Peyer's patch (tissue), 4 donors: ENCODE measurements around the gene SEC22B. TPM values are rescaled to one million over a fixed set of nuclear protein-coding genes. Genes with fewer than 3 reads are reported as not detected.
"Not testable (repeated sequence)": the region's sequence is repeated elsewhere in the genome, so short reads cannot be mapped to it uniquely, and the experiment has no call there.

Experiments
- DNase-seq, 3 donors: peaks; one replicate each; pipeline ENCODE4 v3.0.0-alpha.2; 2017 to 2019
- H3K27ac ChIP-seq, 4 donors: fragments of 200-600 bp; sonication (generic); one replicate each; pipeline ENCODE4 v1.5.1; 2016 to 2019
- H3K27me3 ChIP-seq, 2 donors: fragments of 200-600 bp; sonication (generic); one replicate each; pipeline ENCODE4 v1.5.1; 2019
- H3K36me3 ChIP-seq, 3 donors: fragments of 200-600 bp; sonication (generic); one replicate each; pipeline ENCODE4 v1.5.1; 2016 to 2019
- H3K4me1 ChIP-seq, 4 donors: fragments of 200-600 bp; sonication (generic); one replicate each; pipeline ENCODE4 v1.5.1; 2016 to 2019
- H3K4me3 ChIP-seq, 4 donors: fragments of 200-600 bp; sonication (generic); 1 replicate in 3 of 4; 2 replicates in 1 of 4; pipeline ENCODE4 v1.5.1; 2016 to 2019; ENCODE audit warnings: mild to moderate bottlenecking in 1 of 4
- H3K9me3 ChIP-seq, 4 donors: fragments of 200-600 bp; sonication (generic); one replicate each; pipeline ENCODE4 v1.5.1; 2016 to 2019; ENCODE audit warnings: mild to moderate bottlenecking in 1 of 4
- total RNA-seq, 4 donors: library from RNA; depleted of rRNA; stranded (reverse); fragments of >200 nt; gene quantifications; one replicate each; pipeline ENCODE4 v1.1.0, GENCODE V29; 2016

The SEC22B gene
- total RNA-seq, 4 donors from 2014 or later, result 19.8 to 34.3 (median 28.5) TPM

GRCh38 chr1:120127921-120128320 lies 48.4 kb downstream of the SEC22B start:
- not testable (repeated sequence) for DNase-seq, H3K36me3 ChIP-seq, H3K4me3 ChIP-seq

GRCh38 chr1:120126216-120126615 lies 50.1 kb downstream of the SEC22B start:
- not testable (repeated sequence) for H3K27me3 ChIP-seq, H3K27ac ChIP-seq, H3K36me3 ChIP-seq, H3K4me1 ChIP-seq, DNase-seq, H3K4me3 ChIP-seq, H3K9me3 ChIP-seq

More at GRCh38 chr1:120127921-120128320, 48.4 kb downstream of the SEC22B start:
- not testable (repeated sequence) for H3K9me3 ChIP-seq, H3K27ac ChIP-seq, H3K27me3 ChIP-seq, H3K4me1 ChIP-seq

GRCh38 chr1:120124628-120125027 lies 51.7 kb downstream of the SEC22B start:
- not testable (repeated sequence) for DNase-seq, H3K4me1 ChIP-seq, H3K27me3 ChIP-seq, H3K4me3 ChIP-seq, H3K36me3 ChIP-seq, H3K27ac ChIP-seq, H3K9me3 ChIP-seq

- not testable (repeated sequence) for H3K36me3 ChIP-seq, DNase-seq, H3K9me3 ChIP-seq, H3K27me3 ChIP-seq, H3K27ac ChIP-seq, H3K4me3 ChIP-seq, H3K4me1 ChIP-seq
Measured at GRCh38 chr1:120123813-120124510, 52.4 kb downstream of the SEC22B start.

- H3K27me3 ChIP-seq, DNase-seq, H3K9me3 ChIP-seq: not testable (repeated sequence)
Measured at GRCh38 chr1:120122262-120122893, 53.9 kb downstream of the SEC22B start.

GRCh38 chr1:120121830-120122229 lies 54.5 kb downstream of the SEC22B start:
- DNase-seq, H3K4me3 ChIP-seq, H3K27me3 ChIP-seq, H3K27ac ChIP-seq, H3K4me1 ChIP-seq, H3K36me3 ChIP-seq, H3K9me3 ChIP-seq: not testable (repeated sequence)

More at GRCh38 chr1:120122262-120122893, 53.9 kb downstream of the SEC22B start:
- H3K27ac ChIP-seq, H3K4me1 ChIP-seq, H3K36me3 ChIP-seq, H3K4me3 ChIP-seq: not testable (repeated sequence)

- not testable (repeated sequence) for H3K27me3 ChIP-seq, H3K4me3 ChIP-seq, H3K27ac ChIP-seq, H3K4me1 ChIP-seq, H3K9me3 ChIP-seq, DNase-seq, H3K36me3 ChIP-seq
Measured at GRCh38 chr1:120120525-120120924, 55.8 kb downstream of the SEC22B start.

GRCh38 chr1:120117371-120118177 lies 58.7 kb downstream of the SEC22B start:
- not testable (repeated sequence) for H3K9me3 ChIP-seq, H3K36me3 ChIP-seq, H3K27ac ChIP-seq, H3K27me3 ChIP-seq, H3K4me3 ChIP-seq, H3K4me1 ChIP-seq
- peak in 2 of 3 donors; percentile 41 to 65 for DNase-seq

- H3K36me3 ChIP-seq, H3K27me3 ChIP-seq, H3K27ac ChIP-seq, H3K9me3 ChIP-seq, H3K4me3 ChIP-seq, H3K4me1 ChIP-seq, DNase-seq: not testable (repeated sequence)
Measured at GRCh38 chr1:120116094-120116493, 60.2 kb downstream of the SEC22B start.

- H3K36me3 ChIP-seq, H3K27me3 ChIP-seq, H3K9me3 ChIP-seq, DNase-seq, H3K4me3 ChIP-seq, H3K27ac ChIP-seq, H3K4me1 ChIP-seq: not testable (repeated sequence)
Measured at GRCh38 chr1:120113134-120113533, 63.2 kb downstream of the SEC22B start.

- not testable (repeated sequence) for H3K27ac ChIP-seq, H3K4me3 ChIP-seq, H3K9me3 ChIP-seq, H3K27me3 ChIP-seq, H3K36me3 ChIP-seq, H3K4me1 ChIP-seq
- DNase-seq, result peak in 1 of 3 donors; percentile 15
Measured at GRCh38 chr1:120112212-120112611, 64.1 kb downstream of the SEC22B start.

GRCh38 chr1:120111771-120112170 lies 64.5 kb downstream of the SEC22B start:
- not testable (repeated sequence) for H3K4me1 ChIP-seq, H3K36me3 ChIP-seq, DNase-seq, H3K27ac ChIP-seq, H3K4me3 ChIP-seq, H3K9me3 ChIP-seq, H3K27me3 ChIP-seq

GRCh38 chr1:120111008-120111407 lies 65.3 kb downstream of the SEC22B start:
- H3K36me3 ChIP-seq, H3K27ac ChIP-seq, DNase-seq, H3K9me3 ChIP-seq, H3K4me1 ChIP-seq, H3K4me3 ChIP-seq, H3K27me3 ChIP-seq: not testable (repeated sequence)

GRCh38 chr1:120109656-120110055 lies 66.7 kb downstream of the SEC22B start:
- H3K36me3 ChIP-seq, H3K9me3 ChIP-seq, H3K27me3 ChIP-seq, H3K4me1 ChIP-seq, H3K4me3 ChIP-seq, DNase-seq: not testable (repeated sequence)
- H3K27ac ChIP-seq, result peak overlapping the region in 1 of 4 donors; percentile 49

- not testable (repeated sequence) for H3K9me3 ChIP-seq, H3K4me3 ChIP-seq, H3K36me3 ChIP-seq, H3K27me3 ChIP-seq, H3K4me1 ChIP-seq
- DNase-seq, result peak in 2 of 3 donors; percentile 17 to 49
- H3K27ac ChIP-seq, result peak overlapping the region in 1 of 4 donors; percentile 49
Measured at GRCh38 chr1:120109180-120109579, 67.1 kb downstream of the SEC22B start.
